ENCODE results near the gene URAD.
"Not testable (repeated sequence)": the region's sequence is repeated elsewhere in the genome, so short reads cannot be mapped to it uniquely, and the experiment has no call there.

URAD gene

DNA sequence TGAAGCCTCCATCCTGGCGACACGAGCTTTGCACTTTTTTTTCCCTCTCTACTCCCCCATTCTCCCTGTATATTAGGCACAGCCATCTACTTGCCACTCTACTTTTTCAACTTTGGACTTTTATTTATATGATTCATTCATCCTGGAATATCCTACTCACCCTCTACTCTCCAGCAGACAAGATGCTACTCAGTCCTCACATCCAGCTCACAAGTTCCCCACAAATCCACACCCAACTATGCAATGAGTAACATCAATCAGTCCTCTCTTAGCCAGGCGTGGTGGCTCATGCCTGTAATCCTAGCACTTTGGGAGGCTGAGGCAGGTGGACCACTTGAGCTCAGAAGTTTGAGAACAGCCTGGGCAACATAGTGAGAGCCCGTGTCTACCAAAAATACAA lies 23.9 kb upstream of the URAD start:
- DNase-seq (ENCODE audit: extremely low read depth, low read depth), result no peak
- TF ChIP-seq, protein P1, sequence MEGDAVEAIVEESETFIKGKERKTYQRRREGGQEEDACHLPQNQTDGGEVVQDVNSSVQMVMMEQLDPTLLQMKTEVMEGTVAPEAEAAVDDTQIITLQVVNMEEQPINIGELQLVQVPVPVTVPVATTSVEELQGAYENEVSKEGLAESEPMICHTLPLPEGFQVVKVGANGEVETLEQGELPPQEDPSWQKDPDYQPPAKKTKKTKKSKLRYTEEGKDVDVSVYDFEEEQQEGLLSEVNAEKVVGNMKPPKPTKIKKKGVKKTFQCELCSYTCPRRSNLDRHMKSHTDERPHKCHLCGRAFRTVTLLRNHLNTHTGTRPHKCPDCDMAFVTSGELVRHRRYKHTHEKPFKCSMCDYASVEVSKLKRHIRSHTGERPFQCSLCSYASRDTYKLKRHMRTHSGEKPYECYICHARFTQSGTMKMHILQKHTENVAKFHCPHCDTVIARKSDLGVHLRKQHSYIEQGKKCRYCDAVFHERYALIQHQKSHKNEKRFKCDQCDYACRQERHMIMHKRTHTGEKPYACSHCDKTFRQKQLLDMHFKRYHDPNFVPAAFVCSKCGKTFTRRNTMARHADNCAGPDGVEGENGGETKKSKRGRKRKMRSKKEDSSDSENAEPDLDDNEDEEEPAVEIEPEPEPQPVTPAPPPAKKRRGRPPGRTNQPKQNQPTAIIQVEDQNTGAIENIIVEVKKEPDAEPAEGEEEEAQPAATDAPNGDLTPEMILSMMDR (IDR thresholded peaks at IDR 0.05; ENCODE audit: low read depth, low read length), result no peak

- TF ChIP-seq, protein P1 (IDR thresholded peaks at IDR 0.05; ENCODE audit: low read depth, low read length), result no peak
- DNase-seq (ENCODE audit: extremely low read depth, low read depth), result no peak
Measured at GRCh38 chr13:28010046-28010445, 21.6 kb upstream of the URAD start.

- not testable (repeated sequence) for DNase-seq (ENCODE audit: extremely low read depth, low read depth)
Measured at GRCh38 chr13:28005016-28005415, 16.5 kb upstream of the URAD start.

DNA sequence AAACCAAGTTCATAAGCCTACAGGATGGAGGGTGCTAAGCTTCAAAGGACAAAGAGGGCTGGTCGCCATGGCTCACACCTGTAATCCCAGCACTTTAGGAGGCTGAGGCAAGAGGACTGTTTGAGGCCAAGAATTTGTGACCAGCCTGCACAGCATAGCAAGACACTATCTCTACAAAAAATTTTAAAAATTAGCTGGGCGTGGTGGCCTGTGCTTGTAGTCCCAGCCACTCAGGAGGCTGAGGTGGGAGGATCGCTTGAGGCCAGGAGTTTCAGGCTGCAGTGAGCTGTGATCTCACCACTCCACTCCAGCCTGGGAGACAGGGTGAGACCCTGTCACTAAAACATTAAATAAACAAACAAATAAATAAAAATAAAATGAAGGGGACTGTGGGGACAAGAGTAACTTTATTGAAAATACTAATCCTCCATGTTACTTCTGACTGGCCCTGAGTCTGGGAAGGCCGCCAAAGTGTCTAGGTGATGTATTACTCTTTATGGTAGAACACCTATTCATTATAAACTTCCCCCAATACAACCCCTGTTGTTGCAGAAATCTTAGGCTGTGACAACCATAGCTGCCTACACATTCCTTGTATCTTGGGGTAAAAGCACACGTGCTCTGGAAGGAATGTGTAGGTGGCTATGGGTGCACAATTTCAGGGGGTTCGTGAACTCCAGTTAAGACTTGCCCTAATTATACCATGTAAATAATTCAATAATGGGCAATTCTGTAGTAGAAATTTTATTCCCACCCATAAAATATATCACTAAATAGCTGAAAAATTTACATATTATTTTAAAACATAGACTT lies 14.6 kb upstream of the URAD start:
- TF ChIP-seq, protein P1 (IDR thresholded peaks at IDR 0.05; ENCODE audit: low read depth, low read length), result no peak
- DNase-seq (ENCODE audit: extremely low read depth, low read depth), result no peak

- DNase-seq (ENCODE audit: extremely low read depth, low read depth), result no peak
- TF ChIP-seq, protein P1 (IDR thresholded peaks at IDR 0.05; ENCODE audit: low read depth, low read length), result no peak
Measured at GRCh38 chr13:28001837-28002473, 13.5 kb upstream of the URAD start.

DNA sequence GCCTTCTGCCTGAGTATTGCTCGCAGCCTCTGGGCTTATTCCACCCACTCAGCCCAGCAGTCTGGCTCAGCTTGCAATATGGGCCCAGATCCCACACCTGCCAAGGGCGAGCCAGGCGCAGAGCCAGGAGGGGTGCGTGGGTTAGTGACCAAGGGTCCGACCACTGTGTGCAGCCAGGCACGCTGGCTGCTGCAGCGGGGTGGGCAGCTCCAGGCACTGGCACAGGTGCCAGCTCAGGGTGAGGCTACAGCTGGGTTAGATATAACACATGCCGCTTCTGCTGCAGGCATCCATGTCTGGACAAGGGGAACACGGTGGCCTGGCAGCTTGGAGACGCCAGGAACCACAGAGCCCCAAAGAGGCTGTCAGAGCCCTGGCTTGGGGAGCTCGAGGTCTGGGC lies 12.6 kb upstream of the URAD start:
- no peak for DNase-seq (ENCODE audit: extremely low read depth, low read depth)
- TF ChIP-seq, protein P1 (IDR thresholded peaks at IDR 0.05; ENCODE audit: low read depth, low read length), result no peak

- no peak for DNase-seq (ENCODE audit: extremely low read depth, low read depth)
- TF ChIP-seq, protein P1 (IDR thresholded peaks at IDR 0.05; ENCODE audit: low read depth, low read length), result no peak
Measured at GRCh38 chr13:28000567-28000966, 12.1 kb upstream of the URAD start.
